Gastroesophageal sphincter (tissue), 4 donors: Measurements from ENCODE around the gene CYBA. TPM values are rescaled to one million over a fixed set of nuclear protein-coding genes. Genes with fewer than 3 reads are reported as not detected.

ENCODE experiments used
- ATAC-seq: fragments of 150-250 bp; one replicate; pipeline ENCODE4 v1.9.1; 2016; ENCODE audit warnings: mild to moderate bottlenecking, moderate library complexity
- H3K27ac ChIP-seq, 4 donors: fragments of 200-600 bp; sonication (generic) in 3 of 4; 1 replicate in 3 of 4; 2 replicates in 1 of 4; pipeline ENCODE4 v1.5.1; 2016 to 2019
- H3K27me3 ChIP-seq: fragments of 200-600 bp; sonication (generic); one replicate; pipeline ENCODE4 v1.5.1; 2019
- H3K36me3 ChIP-seq, 2 donors: fragments of 200-600 bp; sonication (generic); one replicate each; pipeline ENCODE4 v1.5.1; 2019; ENCODE audit warnings: control low read depth in 1 of 2
- H3K4me1 ChIP-seq, 3 donors: fragments of 200-600 bp; sonication (generic); 1 replicate in 2 of 3; 2 replicates in 1 of 3; pipeline ENCODE4 v1.5.1; 2016 to 2019; ENCODE audit warnings: control low read depth in 2 of 3
- H3K4me3 ChIP-seq, 2 donors: fragments of 200-600 bp; sonication (generic); one replicate each; pipeline ENCODE4 v1.5.1; 2019; ENCODE audit warnings: mild to moderate bottlenecking in 1 of 2, moderate library complexity in 1 of 2
- H3K9me3 ChIP-seq, 3 donors: fragments of 200-600 bp; sonication (generic); one replicate each; pipeline ENCODE4 v1.5.1; 2017 to 2019; ENCODE audit warnings: control low read depth in 2 of 3
- EP300 ChIP-seq: sonication (generic); formaldehyde crosslinking; IDR thresholded peaks from one replicate; pipeline ENCODE4 v1.6.1; 2017; ENCODE audit warnings: antibody characterized with exemption, mild to moderate bottlenecking
- POLR2A ChIP-seq, 2 donors: fragments of 450-650 bp; IDR thresholded peaks; one replicate each; pipeline ENCODE4 v1.6.1; 2017; ENCODE audit warnings: antibody characterized with exemption in 2 of 2, mild to moderate bottlenecking in 2 of 2, moderate library complexity in 1 of 2
- POLR2AphosphoS5 ChIP-seq: sonication (generic); formaldehyde crosslinking; IDR thresholded peaks from one replicate; pipeline ENCODE4 v1.6.1; 2017; ENCODE audit warnings: antibody characterized with exemption
- WGBS, 2 donors: methylation state at CpG; one replicate each; pipeline ENCODE4 v1.1.5; 2018; ENCODE audit warnings: low coverage in 1 of 2; 5-methylcytosine and 5-hydroxymethylcytosine counted together
- total RNA-seq, 4 donors: library from RNA; depleted of rRNA; stranded (reverse); fragments of >200 nt; gene quantifications; one replicate each; pipeline ENCODE4 v1.1.0, GENCODE V29; 2016
- TF ChIP-seq, protein P1 (sequence below), 4 experiments: fragments of 200-600 bp in 2 of 4; fragments of 450-650 bp in 2 of 4; sonication (generic) in 1 of 4; IDR thresholded peaks; one replicate each; pipeline ENCODE4 v1.5.1; 2017 to 2019; ENCODE audit warnings: antibody characterized with exemption in 4 of 4, mild to moderate bottlenecking in 2 of 4, moderate library complexity in 2 of 4

Gene CYBA
- total RNA-seq, 4 donors from 2014 or later: 19.9 to 135 (median 79.1) TPM

DNA sequence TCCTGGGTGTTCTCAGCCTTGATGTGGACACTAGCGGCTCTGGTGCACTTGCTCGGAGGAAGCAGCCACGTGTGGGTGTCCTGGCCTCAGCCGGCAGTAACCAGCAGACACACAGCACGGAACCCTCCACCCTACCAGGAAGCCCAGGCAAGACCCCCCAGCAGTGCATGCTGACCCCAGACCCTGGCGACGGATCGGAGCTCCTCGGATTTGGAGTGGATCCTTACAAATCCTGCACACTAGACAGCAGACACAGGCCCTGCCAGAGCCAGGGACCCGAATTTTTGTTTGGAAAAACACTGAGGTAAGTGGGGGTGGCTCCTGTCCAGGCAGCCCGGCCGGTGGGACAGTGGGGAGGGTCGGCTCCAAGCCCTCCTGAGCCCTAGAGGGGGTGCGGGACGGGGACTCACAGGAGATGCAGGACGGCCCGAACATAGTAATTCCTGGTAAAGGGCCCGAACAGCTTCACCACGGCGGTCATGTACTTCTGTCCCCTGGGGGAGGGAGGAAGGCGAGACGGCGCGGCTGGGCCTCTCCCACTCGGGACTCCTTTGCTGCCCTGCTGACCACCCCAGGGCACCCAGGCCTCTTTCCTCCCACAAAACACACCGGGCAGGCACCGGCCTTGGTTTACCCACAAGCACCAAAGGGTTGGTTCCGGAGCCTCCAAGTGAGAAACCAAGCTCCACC is 4.4 kb downstream of the CYBA start:
- Histone ChIP-seq H3K4me1 (peaks cover 0 to 24% (median 7%) of the 10 kb centered on the region in 3 donors), H3K9me3 (no peaks in the 10 kb centered on the region), H3K27me3 (peaks cover 12% of the 10 kb centered on the region), H3K27ac (no peak overlapping the region), H3K36me3 (peaks cover 0 to 5% of the 10 kb centered on the region in 2 donors), H3K4me3 (no peak overlapping the region)
- TF ChIP-seq POLR2A (IDR thresholded peaks at IDR 0.05): no peak
- no peak for TF ChIP-seq POLR2AphosphoS5
- TF ChIP-seq, protein P1, sequence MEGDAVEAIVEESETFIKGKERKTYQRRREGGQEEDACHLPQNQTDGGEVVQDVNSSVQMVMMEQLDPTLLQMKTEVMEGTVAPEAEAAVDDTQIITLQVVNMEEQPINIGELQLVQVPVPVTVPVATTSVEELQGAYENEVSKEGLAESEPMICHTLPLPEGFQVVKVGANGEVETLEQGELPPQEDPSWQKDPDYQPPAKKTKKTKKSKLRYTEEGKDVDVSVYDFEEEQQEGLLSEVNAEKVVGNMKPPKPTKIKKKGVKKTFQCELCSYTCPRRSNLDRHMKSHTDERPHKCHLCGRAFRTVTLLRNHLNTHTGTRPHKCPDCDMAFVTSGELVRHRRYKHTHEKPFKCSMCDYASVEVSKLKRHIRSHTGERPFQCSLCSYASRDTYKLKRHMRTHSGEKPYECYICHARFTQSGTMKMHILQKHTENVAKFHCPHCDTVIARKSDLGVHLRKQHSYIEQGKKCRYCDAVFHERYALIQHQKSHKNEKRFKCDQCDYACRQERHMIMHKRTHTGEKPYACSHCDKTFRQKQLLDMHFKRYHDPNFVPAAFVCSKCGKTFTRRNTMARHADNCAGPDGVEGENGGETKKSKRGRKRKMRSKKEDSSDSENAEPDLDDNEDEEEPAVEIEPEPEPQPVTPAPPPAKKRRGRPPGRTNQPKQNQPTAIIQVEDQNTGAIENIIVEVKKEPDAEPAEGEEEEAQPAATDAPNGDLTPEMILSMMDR (IDR thresholded peaks at IDR 0.05): no peak
- TF ChIP-seq EP300: no peak
- no peak for ATAC-seq
- WGBS, 2 donors: no CpG with 5 or more reads among the region's 28 CpGs

DNA sequence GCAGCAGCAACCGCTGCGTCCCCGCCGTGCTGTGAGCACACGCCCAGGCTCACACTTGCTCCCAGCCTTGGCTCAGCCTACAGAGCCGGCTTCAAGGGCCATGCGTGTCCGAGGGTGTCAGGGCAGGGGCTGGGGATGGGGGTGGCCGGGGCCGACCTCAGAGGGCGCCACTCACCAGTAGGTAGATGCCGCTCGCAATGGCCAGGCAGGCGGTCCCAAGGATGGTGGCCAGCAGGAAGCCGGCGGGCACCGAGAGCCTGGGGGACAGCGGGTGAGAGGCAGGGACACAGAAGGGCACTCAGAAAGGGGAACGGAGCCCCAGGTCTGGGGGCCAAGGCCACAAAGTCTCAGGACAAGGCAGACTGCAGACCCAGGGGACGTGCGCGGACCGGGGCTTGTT is 4.9 kb downstream of the CYBA start:
- ATAC-seq: no peak
- peaks cover 0 to 4% of the 10 kb centered on the region in 2 donors for H3K36me3 ChIP-seq
- no peak overlapping the region for H3K27ac ChIP-seq

DNA sequence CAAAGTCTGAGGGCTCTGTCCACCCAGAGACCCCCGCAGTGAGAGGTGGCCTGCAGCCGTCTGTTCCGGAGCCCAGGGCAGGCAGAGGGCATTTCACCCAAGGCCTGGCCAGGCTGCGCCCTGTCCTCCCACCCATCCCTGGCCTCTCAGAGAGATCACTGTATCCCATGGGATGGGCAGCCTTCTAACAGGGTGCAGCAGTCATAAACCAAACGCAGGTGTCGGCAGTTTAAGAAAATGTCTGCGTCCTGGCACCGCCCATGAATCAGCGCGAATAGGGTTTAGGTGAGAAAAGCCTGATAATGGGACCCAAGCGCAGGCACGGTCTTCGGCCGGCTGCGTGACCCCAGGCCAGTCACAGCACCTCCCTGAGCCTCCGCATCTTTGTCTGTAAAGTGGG is 5.4 kb downstream of the CYBA start:
- TF ChIP-seq POLR2A (IDR thresholded peaks at IDR 0.05): no peak
- TF ChIP-seq POLR2AphosphoS5: no peak
- TF ChIP-seq, protein P1 (IDR thresholded peaks at IDR 0.05): no peak
- no peak for TF ChIP-seq EP300
- H3K36me3 ChIP-seq: peaks cover 0 to 4% of the 10 kb centered on the region in 2 donors

More for the DNA sequence above, 4.9 kb downstream of the CYBA start:
- Histone ChIP-seq H3K27me3 (peaks cover 12% of the 10 kb centered on the region), H3K4me3 (no peak overlapping the region), H3K9me3 (no peaks in the 10 kb centered on the region), H3K4me1 (peaks cover 0 to 18% (median 1%) of the 10 kb centered on the region in 3 donors)
- WGBS, 2 donors: 47 to 90% methylated on average over 2 of the region's 23 CpGs
- TF ChIP-seq EP300 (no peak), POLR2A (IDR thresholded peaks at IDR 0.05) (no peak), POLR2AphosphoS5 (no peak)
- TF ChIP-seq, protein P1 (IDR thresholded peaks at IDR 0.05): no peak

DNA sequence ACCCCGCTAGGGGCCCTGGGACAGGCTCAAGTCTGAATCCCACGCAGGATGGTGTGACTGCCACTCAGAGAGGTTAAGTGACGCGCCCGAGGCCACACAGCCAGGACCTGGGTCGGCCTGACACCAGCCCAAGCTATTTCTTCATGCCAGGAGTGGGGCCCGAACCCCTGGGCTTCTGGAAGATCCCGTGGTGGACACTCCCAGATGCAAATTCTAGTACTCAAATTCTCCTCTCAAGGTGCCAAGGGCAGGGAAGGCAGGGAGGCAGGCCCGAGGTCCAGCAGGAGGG is 7.3 kb downstream of the CYBA start:
- TF ChIP-seq POLR2AphosphoS5 (no peak), POLR2A (IDR thresholded peaks at IDR 0.05) (no peak), EP300 (no peak)

More for the DNA sequence above, 5.4 kb downstream of the CYBA start:
- H3K27me3 ChIP-seq: peaks cover 12% of the 10 kb centered on the region
- peaks cover 0 to 14% (median 0%) of the 10 kb centered on the region in 3 donors for H3K4me1 ChIP-seq
- no peak overlapping the region for H3K4me3 ChIP-seq
- no peak overlapping the region for H3K27ac ChIP-seq
- WGBS, 2 donors: 100% methylated on average over 1 of the region's 16 CpGs; no CpG with 5 or more reads in 1 of the 2 donors
- H3K9me3 ChIP-seq: no peaks in the 10 kb centered on the region
- no peak for ATAC-seq

DNA sequence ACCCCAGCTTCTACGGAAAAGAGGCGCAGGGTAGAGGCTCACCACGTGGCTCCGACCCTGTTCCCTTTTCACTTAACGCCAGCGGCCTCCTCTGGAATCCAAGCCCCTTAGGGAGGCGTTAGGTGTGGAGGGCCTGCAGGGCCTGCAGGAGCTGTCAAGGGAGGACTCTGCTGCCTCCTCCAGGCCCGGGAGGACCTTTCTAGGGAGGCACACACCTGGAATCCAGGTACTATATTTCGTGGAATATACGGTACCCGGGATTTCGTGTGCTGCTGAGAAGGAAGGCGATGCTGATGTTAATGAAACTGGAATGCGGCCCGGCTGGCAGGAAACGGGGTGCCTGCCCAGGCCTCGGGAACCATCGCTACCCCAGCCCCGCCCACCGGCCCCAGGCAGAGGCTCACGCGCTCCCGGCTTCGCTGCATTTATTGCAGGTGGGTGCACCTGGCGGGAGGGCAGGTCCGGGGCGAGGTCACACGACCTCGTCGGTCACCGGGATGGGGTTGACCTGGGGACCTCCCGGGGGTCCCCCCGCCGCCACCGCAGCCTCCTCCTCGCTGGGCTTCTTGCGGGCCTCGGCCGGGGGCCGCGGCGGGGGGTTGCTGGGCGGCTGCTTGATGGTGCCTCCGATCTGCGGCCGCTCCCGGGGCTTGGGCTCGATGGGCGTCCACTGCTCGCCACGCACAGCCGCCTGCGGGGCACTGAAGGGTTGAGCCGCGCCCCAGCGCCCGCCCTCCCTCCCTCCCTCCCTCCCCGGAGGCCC is 7.8 kb downstream of the CYBA start:
- H3K36me3 ChIP-seq: peaks cover 0 to 4% of the 10 kb centered on the region in 2 donors
- TF ChIP-seq POLR2AphosphoS5 (no peak), POLR2A (IDR thresholded peaks at IDR 0.05) (no peak)
- TF ChIP-seq, protein P1 (IDR thresholded peaks at IDR 0.05): no peak
- H3K9me3 ChIP-seq: no peaks in the 10 kb centered on the region
- no peak for ATAC-seq
- no peaks in the 10 kb centered on the region for H3K4me1 ChIP-seq
- no CpG with 5 or more reads among the region's 58 CpGs for WGBS, 2 donors
- no peak overlapping the region for H3K27ac ChIP-seq
- H3K27me3 ChIP-seq: peaks cover 34% of the 10 kb centered on the region
- no peak overlapping the region for H3K4me3 ChIP-seq

More for the DNA sequence above, 7.3 kb downstream of the CYBA start:
- Histone ChIP-seq H3K27ac (no peak overlapping the region), H3K4me3 (no peak overlapping the region), H3K27me3 (peaks cover 29% of the 10 kb centered on the region), H3K4me1 (no peaks in the 10 kb centered on the region), H3K9me3 (no peaks in the 10 kb centered on the region), H3K36me3 (peaks cover 0 to 4% of the 10 kb centered on the region in 2 donors)
- WGBS, 2 donors: no CpG with 5 or more reads among the region's 9 CpGs
- no peak for ATAC-seq
